Endothelial cell (in vitro differentiated cells): ENCODE data around the gene SCP2. TPM values are rescaled to one million over a fixed set of nuclear protein-coding genes. Genes with fewer than 3 reads are reported as not detected.

Source experiments
- DNase-seq: peaks from one replicate; pipeline ENCODE4 v3.0.0; 2021; ENCODE audit warnings: low spot score
- H3K27ac Mint-ChIP-seq: one replicate; pipeline ENCODE4 v1.8.0; 2021; ENCODE audit warnings: mixed read lengths, inconsistent platforms; ENCODE audit not compliant: unreplicated experiment
- H3K27me3 Mint-ChIP-seq: one replicate; pipeline ENCODE4 v1.8.0; 2021; ENCODE audit warnings: mild to moderate bottlenecking, moderate library complexity, mixed read lengths, inconsistent platforms; ENCODE audit not compliant: unreplicated experiment
- H3K36me3 Mint-ChIP-seq: one replicate; pipeline ENCODE4 v1.8.0; 2021; ENCODE audit warnings: mild to moderate bottlenecking, low read depth, mixed read lengths, inconsistent platforms; ENCODE audit not compliant: unreplicated experiment
- H3K4me1 Mint-ChIP-seq: one replicate; pipeline ENCODE4 v1.8.0; 2021; ENCODE audit warnings: mild to moderate bottlenecking, mixed read lengths, inconsistent platforms; ENCODE audit not compliant: unreplicated experiment
- H3K4me3 Mint-ChIP-seq: one replicate; pipeline ENCODE4 v1.8.0; 2021; ENCODE audit warnings: mild to moderate bottlenecking, mixed read lengths, inconsistent platforms; ENCODE audit not compliant: unreplicated experiment
- H3K9me3 Mint-ChIP-seq: one replicate; pipeline ENCODE4 v1.8.0; 2021; ENCODE audit warnings: mixed read lengths, inconsistent platforms; ENCODE audit not compliant: unreplicated experiment
- total RNA-seq: library from RNA; stranded (reverse); fragmentation: NEBNext Ultra II Directional; extraction: Animal tissue kit (Norgen Biotek cat#: 25700); gene quantifications from one replicate; pipeline ENCODE4 v1.2.1, GENCODE V29; 2021; ENCODE audit not compliant: unreplicated experiment
- TF ChIP-seq, protein P1 (sequence below): fragments of 200-600 bp; sonication (generic); IDR thresholded peaks from one replicate; pipeline ENCODE4 v1.5.0; 2021; ENCODE audit warnings: antibody characterized with exemption; ENCODE audit not compliant: unreplicated experiment

Gene SCP2
- total RNA-seq, 1 donor from 2014 or later: 93.2 TPM

DNA sequence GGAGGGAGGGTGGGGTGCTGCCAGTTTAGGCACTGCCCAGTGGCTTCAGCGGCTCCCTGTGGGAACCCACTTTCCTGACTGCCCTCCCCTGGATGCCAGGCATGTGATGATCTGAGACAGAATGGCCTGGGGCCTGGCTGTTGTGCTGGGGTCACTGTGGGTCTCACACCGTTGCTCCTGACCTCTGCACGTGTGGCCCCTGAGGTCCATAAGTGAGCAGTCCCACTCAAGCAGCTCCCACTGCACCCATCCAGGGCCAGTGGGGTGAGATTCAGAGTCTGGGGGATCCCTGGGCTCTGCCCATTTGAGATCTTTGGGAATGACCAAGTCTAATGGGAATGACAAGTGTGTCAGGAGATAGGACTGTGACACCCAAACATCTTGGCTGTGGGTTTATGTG is 153.0 kb downstream of the SCP2 start:
- Mint-ChIP-seq H3K36me3 (no peaks in the 10 kb centered on the region), H3K27ac (no peak overlapping the region), H3K9me3 (no peaks in the 10 kb centered on the region), H3K4me1 (peaks cover 17% of the 10 kb centered on the region), H3K27me3 (peaks cover 8% of the 10 kb centered on the region), H3K4me3 (no peak overlapping the region)
- DNase-seq: no peak
- TF ChIP-seq, protein P1, sequence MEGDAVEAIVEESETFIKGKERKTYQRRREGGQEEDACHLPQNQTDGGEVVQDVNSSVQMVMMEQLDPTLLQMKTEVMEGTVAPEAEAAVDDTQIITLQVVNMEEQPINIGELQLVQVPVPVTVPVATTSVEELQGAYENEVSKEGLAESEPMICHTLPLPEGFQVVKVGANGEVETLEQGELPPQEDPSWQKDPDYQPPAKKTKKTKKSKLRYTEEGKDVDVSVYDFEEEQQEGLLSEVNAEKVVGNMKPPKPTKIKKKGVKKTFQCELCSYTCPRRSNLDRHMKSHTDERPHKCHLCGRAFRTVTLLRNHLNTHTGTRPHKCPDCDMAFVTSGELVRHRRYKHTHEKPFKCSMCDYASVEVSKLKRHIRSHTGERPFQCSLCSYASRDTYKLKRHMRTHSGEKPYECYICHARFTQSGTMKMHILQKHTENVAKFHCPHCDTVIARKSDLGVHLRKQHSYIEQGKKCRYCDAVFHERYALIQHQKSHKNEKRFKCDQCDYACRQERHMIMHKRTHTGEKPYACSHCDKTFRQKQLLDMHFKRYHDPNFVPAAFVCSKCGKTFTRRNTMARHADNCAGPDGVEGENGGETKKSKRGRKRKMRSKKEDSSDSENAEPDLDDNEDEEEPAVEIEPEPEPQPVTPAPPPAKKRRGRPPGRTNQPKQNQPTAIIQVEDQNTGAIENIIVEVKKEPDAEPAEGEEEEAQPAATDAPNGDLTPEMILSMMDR: no peak

DNA sequence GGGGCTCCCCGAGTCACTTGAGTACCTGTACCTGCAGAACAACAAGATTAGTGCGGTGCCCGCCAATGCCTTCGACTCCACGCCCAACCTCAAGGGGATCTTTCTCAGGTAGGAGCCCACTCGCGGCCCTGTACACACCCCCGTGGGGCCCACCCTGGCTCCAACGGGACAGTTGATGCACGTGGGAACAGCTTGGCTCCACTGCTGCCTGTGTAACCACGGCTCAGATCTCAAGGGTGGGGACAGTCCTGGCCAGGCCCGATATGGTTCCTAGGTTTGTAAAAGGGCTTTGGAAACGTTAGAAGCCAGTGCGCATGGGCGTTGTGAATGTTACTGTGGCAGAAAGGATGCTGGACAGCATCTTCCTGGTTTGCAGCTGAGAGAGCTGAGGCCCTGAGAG is 153.7 kb downstream of the SCP2 start:
- no peaks in the 10 kb centered on the region for H3K36me3 Mint-ChIP-seq
- H3K9me3 Mint-ChIP-seq: no peaks in the 10 kb centered on the region
- no peak for DNase-seq
- TF ChIP-seq, protein P1: no peak
- peaks cover 17% of the 10 kb centered on the region for H3K4me1 Mint-ChIP-seq
- H3K27me3 Mint-ChIP-seq: peaks cover 9% of the 10 kb centered on the region
- no peak overlapping the region for H3K4me3 Mint-ChIP-seq
- no peak overlapping the region for H3K27ac Mint-ChIP-seq

DNA sequence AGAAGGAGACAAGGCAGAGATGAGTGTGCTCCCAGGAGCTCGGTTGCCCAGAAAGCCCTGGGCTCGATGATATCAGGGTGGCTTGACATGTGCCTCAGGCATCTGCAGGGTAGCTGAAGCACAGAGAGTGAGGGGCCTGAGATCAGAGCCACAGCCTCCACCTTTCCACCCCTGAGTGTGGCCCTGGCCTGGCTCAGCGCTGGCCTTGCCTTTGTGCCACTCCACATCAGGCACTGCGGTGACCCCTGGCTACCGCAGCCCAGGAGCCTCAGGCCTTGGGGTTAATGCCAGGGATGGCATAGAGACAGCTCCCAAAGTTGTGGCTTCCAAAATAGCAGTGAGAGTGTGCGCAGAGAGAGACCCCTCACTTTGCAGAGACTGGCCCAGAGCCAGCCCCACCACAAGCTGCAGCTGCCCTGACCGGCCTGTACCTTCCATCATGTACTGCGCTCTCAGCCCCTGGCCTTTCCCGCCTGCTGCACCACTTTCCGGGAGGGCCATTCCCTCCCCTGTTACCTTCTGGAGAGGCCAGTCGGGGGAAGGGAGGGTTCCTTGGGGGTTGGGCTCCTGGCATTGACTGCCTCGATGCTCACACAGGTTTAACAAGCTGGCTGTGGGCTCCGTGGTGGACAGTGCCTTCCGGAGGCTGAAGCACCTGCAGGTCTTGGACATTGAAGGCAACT is 154.4 kb downstream of the SCP2 start:
- Mint-ChIP-seq H3K9me3 (no peaks in the 10 kb centered on the region), H3K4me3 (no peak overlapping the region), H3K27me3 (peaks cover 9% of the 10 kb centered on the region), H3K27ac (no peak overlapping the region), H3K36me3 (no peaks in the 10 kb centered on the region), H3K4me1 (peaks cover 17% of the 10 kb centered on the region)
- no peak for DNase-seq
- TF ChIP-seq, protein P1: no peak

DNA sequence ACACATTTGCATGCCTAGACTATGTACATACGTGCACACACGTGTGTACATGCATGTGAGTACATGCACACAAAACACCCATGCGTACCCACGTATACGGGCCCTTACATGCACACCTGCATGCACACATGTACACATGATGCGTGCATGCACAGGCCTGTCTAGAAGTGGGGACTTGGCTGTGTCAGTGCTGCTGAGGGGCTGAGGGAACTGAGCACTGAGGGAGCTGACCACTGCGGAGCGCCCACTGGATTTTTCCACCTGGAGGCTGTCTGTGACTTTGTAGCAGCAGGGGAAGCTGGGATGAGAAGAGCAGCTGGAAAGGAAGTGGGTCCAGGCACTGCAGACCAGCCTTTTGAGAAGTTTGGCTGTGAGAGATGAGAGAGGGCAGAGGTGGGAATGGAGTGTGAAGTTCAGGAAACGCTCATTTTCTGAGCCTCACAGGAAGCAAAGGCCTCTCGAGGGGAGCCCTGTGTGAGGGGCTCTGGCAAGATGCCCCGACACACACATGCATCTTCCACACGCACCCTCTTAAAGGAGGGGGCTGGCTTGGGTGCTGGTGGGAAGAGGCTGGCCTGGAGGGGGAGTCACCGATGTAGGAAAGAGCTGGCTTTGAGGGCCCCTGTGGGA is 155.9 kb downstream of the SCP2 start:
- TF ChIP-seq, protein P1: no peak
- Mint-ChIP-seq H3K36me3 (no peaks in the 10 kb centered on the region), H3K9me3 (no peaks in the 10 kb centered on the region), H3K27me3 (peaks cover 9% of the 10 kb centered on the region), H3K27ac (peak overlapping the region; percentile 39), H3K4me3 (no peak overlapping the region), H3K4me1 (peaks cover 17% of the 10 kb centered on the region)
- no peak for DNase-seq
